BLaER1 (cell line): ENCODE results near the gene CYSRT1.
"Not testable (repeated sequence)": the region's sequence is repeated elsewhere in the genome, so short reads cannot be mapped to it uniquely, and the experiment has no call there.

ENCODE experiments used
- H3K27ac ChIP-seq: shearing (Covaris generic); formaldehyde crosslinking; 2 replicates; pipeline ENCODE4 v1.8.1; 2022
- H3K27me3 ChIP-seq: shearing (Covaris generic); formaldehyde crosslinking; 2 replicates; pipeline ENCODE4 v1.8.1; 2022
- H3K36me3 ChIP-seq: shearing (Covaris generic); formaldehyde crosslinking; 2 replicates; pipeline ENCODE4 v1.8.1; 2022
- H3K4me1 ChIP-seq: shearing (Covaris generic); formaldehyde crosslinking; 2 replicates; pipeline ENCODE4 v1.8.1; 2022
- H3K4me2 ChIP-seq: shearing (Covaris generic); formaldehyde crosslinking; 2 replicates; pipeline ENCODE4 v1.8.1; 2022
- H3K4me3 ChIP-seq: shearing (Covaris generic); formaldehyde crosslinking; 2 replicates; pipeline ENCODE4 v1.8.1; 2022
- H3K9ac ChIP-seq: shearing (Covaris generic); formaldehyde crosslinking; 2 replicates; pipeline ENCODE4 v1.8.1; 2022
- H3K9me3 ChIP-seq: shearing (Covaris generic); formaldehyde crosslinking; 2 replicates; pipeline ENCODE4 v1.8.1; 2022
- H4K20me1 ChIP-seq: shearing (Covaris generic); formaldehyde crosslinking; 2 replicates; pipeline ENCODE4 v1.8.1; 2022
- Cebpa-rat ChIP-seq: shearing (Covaris generic); IDR thresholded peaks from 2 replicates; pipeline ENCODE4 v1.8.1; 2022

The CYSRT1 gene

GRCh38 chr9:137256362-137256761 is 31.4 kb downstream of the CYSRT1 start:
- Histone ChIP-seq H4K20me1 (peaks cover 23% of the 10 kb centered on the region), H3K4me2 (peak overlapping the region; percentile 98), H3K27ac (peak overlapping the region; percentile 93; the same call in 1 of the 2 replicates), H3K4me3 (peak overlapping the region; percentile 99), H3K36me3 (peaks cover 41% of the 10 kb centered on the region), H3K9ac (peak overlapping the region; percentile 94), H3K4me1 (peaks cover 57% of the 10 kb centered on the region), H3K27me3 (no peaks in the 10 kb centered on the region), H3K9me3 (no peaks in the 10 kb centered on the region)
- no peak for TF ChIP-seq Cebpa-rat

- Histone ChIP-seq H3K4me1 (peaks cover 57% of the 10 kb centered on the region), H4K20me1 (peaks cover 23% of the 10 kb centered on the region), H3K9me3 (no peaks in the 10 kb centered on the region), H3K27ac (peak overlapping the region; percentile 93; the same call in 1 of the 2 replicates), H3K9ac (peak overlapping the region; percentile 94), H3K27me3 (no peaks in the 10 kb centered on the region), H3K4me2 (peak overlapping the region; percentile 98), H3K4me3 (peak overlapping the region; percentile 99), H3K36me3 (peaks cover 46% of the 10 kb centered on the region)
- no peak for TF ChIP-seq Cebpa-rat
Observed at GRCh38 chr9:137256856-137257255, 31.9 kb downstream of the CYSRT1 start.

- H3K27me3 ChIP-seq, H3K27ac ChIP-seq, H3K4me2 ChIP-seq, H4K20me1 ChIP-seq, H3K9ac ChIP-seq, H3K9me3 ChIP-seq, H3K4me3 ChIP-seq: not testable (repeated sequence)
- peaks cover 24% of the 10 kb centered on the region for H3K4me1 ChIP-seq
- peaks cover 83% of the 10 kb centered on the region for H3K36me3 ChIP-seq
Observed at GRCh38 chr9:137262173-137262908, 37.4 kb downstream of the CYSRT1 start.

- H3K36me3 ChIP-seq: peaks cover 87% of the 10 kb centered on the region
Observed at GRCh38 chr9:137262909-137263285, 37.9 kb downstream of the CYSRT1 start.

GRCh38 chr9:137263506-137263905 is 38.5 kb downstream of the CYSRT1 start:
- H3K9ac ChIP-seq: no peak overlapping the region
- H3K4me2 ChIP-seq: no peak overlapping the region
- H3K9me3 ChIP-seq: no peaks in the 10 kb centered on the region
- no peak overlapping the region for H3K27ac ChIP-seq
- H3K4me1 ChIP-seq: peaks cover 24% of the 10 kb centered on the region
- H3K4me3 ChIP-seq: no peak overlapping the region
- no peak for TF ChIP-seq Cebpa-rat
- peaks cover 9% of the 10 kb centered on the region; the same call in 1 of the 2 replicates for H4K20me1 ChIP-seq
- H3K27me3 ChIP-seq: no peaks in the 10 kb centered on the region
- H3K36me3 ChIP-seq: peaks cover 87% of the 10 kb centered on the region

More at GRCh38 chr9:137262909-137263285, 37.9 kb downstream of the CYSRT1 start:
- H3K9me3 ChIP-seq: no peaks in the 10 kb centered on the region
- H3K9ac ChIP-seq: no peak overlapping the region
- no peaks in the 10 kb centered on the region for H3K27me3 ChIP-seq
- no peak for TF ChIP-seq Cebpa-rat
- no peak overlapping the region for H3K27ac ChIP-seq
- H3K4me3 ChIP-seq: no peak overlapping the region
- peaks cover 9% of the 10 kb centered on the region; the same call in 1 of the 2 replicates for H4K20me1 ChIP-seq
- H3K4me2 ChIP-seq: no peak overlapping the region
- peaks cover 24% of the 10 kb centered on the region for H3K4me1 ChIP-seq

GRCh38 chr9:137264067-137264466 is 39.1 kb downstream of the CYSRT1 start:
- Histone ChIP-seq H3K27me3 (no peaks in the 10 kb centered on the region), H3K4me3 (no peak overlapping the region), H3K27ac (no peak overlapping the region), H3K36me3 (peaks cover 87% of the 10 kb centered on the region), H3K9ac (no peak overlapping the region), H3K4me2 (no peak overlapping the region), H4K20me1 (peaks cover 8% of the 10 kb centered on the region; the same call in 1 of the 2 replicates), H3K4me1 (peaks cover 26% of the 10 kb centered on the region), H3K9me3 (no peaks in the 10 kb centered on the region)
- TF ChIP-seq Cebpa-rat: no peak

GRCh38 chr9:137265496-137266161 is 40.7 kb downstream of the CYSRT1 start:
- peaks cover 38% of the 10 kb centered on the region for H3K4me1 ChIP-seq
- no peak overlapping the region for H3K27ac ChIP-seq
- H3K36me3 ChIP-seq: peaks cover 90% of the 10 kb centered on the region
- H3K4me3 ChIP-seq: no peak overlapping the region
- H3K9ac ChIP-seq: no peak overlapping the region
- H4K20me1 ChIP-seq: peaks cover 8% of the 10 kb centered on the region; the same call in 1 of the 2 replicates
- TF ChIP-seq Cebpa-rat: no peak
- H3K4me2 ChIP-seq: no peak overlapping the region
- H3K27me3 ChIP-seq: no peaks in the 10 kb centered on the region
- H3K9me3 ChIP-seq: no peaks in the 10 kb centered on the region

GRCh38 chr9:137266162-137266527 is 41.2 kb downstream of the CYSRT1 start:
- Histone ChIP-seq H3K4me2 (no peak overlapping the region), H3K4me1 (peaks cover 43% of the 10 kb centered on the region), H3K9me3 (no peaks in the 10 kb centered on the region), H3K36me3 (peaks cover 85% of the 10 kb centered on the region), H3K27me3 (no peaks in the 10 kb centered on the region), H4K20me1 (peaks cover 13% of the 10 kb centered on the region; the same call in 1 of the 2 replicates), H3K4me3 (no peak overlapping the region), H3K9ac (no peak overlapping the region), H3K27ac (no peak overlapping the region)
- no peak for TF ChIP-seq Cebpa-rat

GRCh38 chr9:137266585-137267453 is 41.8 kb downstream of the CYSRT1 start:
- H3K4me2 ChIP-seq: peak overlapping the region; percentile 92; the same call in 1 of the 2 replicates
- H3K9me3 ChIP-seq: no peaks in the 10 kb centered on the region
- no peak overlapping the region for H3K9ac ChIP-seq
- H3K36me3 ChIP-seq: peaks cover 78% of the 10 kb centered on the region
- H3K4me1 ChIP-seq: peaks cover 49% of the 10 kb centered on the region
- TF ChIP-seq Cebpa-rat: no peak
- no peak overlapping the region for H3K4me3 ChIP-seq
- H3K27ac ChIP-seq: no peak overlapping the region
- peaks cover 14% of the 10 kb centered on the region; the same call in 1 of the 2 replicates for H4K20me1 ChIP-seq
- H3K27me3 ChIP-seq: no peaks in the 10 kb centered on the region
